ENCODE measurements around the gene CNOT2.
"Not testable (repeated sequence)": the region's sequence is repeated elsewhere in the genome, so short reads cannot be mapped to it uniquely, and the experiment has no call there.

CNOT2 gene

GRCh38 chr12:70372881-70373280, 129.6 kb downstream of the CNOT2 start:
- no peak overlapping the region for H3K4me3 ChIP-seq (ENCODE audit: low read depth in 1 of 5, low read length in 5 of 5)
- H3K36me3 ChIP-seq (ENCODE audit: control insufficient read depth in 5 of 5, insufficient read depth in 5 of 5, low read length in 5 of 5) = no peaks in the 10 kb centered on the region
- H3K27me3 ChIP-seq (ENCODE audit: control insufficient read depth in 5 of 5, insufficient read depth in 4 of 5, low read length in 5 of 5) = no peaks in the 10 kb centered on the region
- H3K9ac ChIP-seq (ENCODE audit: low read length in 5 of 5) = no peak overlapping the region
- H3K9me3 ChIP-seq (ENCODE audit: control insufficient read depth in 5 of 5, low read length in 5 of 5) = no peaks in the 10 kb centered on the region
- H3K4me1 ChIP-seq (ENCODE audit: control insufficient read depth in 5 of 5, insufficient read depth in 5 of 5, low read length in 5 of 5) = peaks cover 0 to under 1% (median 0%) of the 10 kb centered on the region in 5 donors
- no peak overlapping the region for H3K27ac ChIP-seq (ENCODE audit: low read depth, low read length)

GRCh38 chr12:70379846-70380245, 136.6 kb downstream of the CNOT2 start:
- no peak overlapping the region for H3K4me3 ChIP-seq (ENCODE audit: low read depth in 1 of 5, low read length in 5 of 5)
- no peaks in the 10 kb centered on the region for H3K4me1 ChIP-seq (ENCODE audit: control insufficient read depth in 5 of 5, insufficient read depth in 5 of 5, low read length in 5 of 5)
- no peak overlapping the region for H3K9ac ChIP-seq (ENCODE audit: low read length in 5 of 5)
- H3K36me3 ChIP-seq (ENCODE audit: control insufficient read depth in 5 of 5, insufficient read depth in 5 of 5, low read length in 5 of 5) = no peaks in the 10 kb centered on the region
- H3K27ac ChIP-seq (ENCODE audit: low read depth, low read length) = no peak overlapping the region
- peaks cover 0 to 4% (median 0%) of the 10 kb centered on the region in 5 donors for H3K9me3 ChIP-seq (ENCODE audit: control insufficient read depth in 5 of 5, low read length in 5 of 5)
- H3K27me3 ChIP-seq (ENCODE audit: control insufficient read depth in 5 of 5, insufficient read depth in 4 of 5, low read length in 5 of 5) = no peaks in the 10 kb centered on the region

DNA sequence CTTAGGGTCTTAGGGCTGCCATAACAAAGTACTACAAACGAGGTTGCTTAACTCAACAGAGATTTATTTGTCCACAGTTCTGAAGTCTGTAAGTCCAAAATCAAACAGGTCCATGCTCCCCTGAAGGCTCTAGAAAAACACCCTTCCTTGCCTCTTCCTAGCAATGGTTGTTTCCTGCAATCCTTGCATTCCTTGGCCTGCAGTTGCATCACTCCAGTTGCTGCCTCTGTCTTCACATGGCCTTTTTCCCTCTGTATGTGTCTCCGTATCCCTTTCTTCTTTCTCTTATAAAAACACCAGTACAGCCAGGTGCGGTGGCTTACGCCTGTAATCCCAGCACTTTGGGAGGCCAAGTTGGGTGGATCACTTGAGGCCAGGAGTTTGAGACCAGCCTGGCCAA, 140.3 kb downstream of the CNOT2 start:
- Histone ChIP-seq H3K9me3 (ENCODE audit: control insufficient read depth in 5 of 5, low read length in 5 of 5) (peaks cover 0 to 4% (median 0%) of the 10 kb centered on the region in 5 donors), H3K27ac (ENCODE audit: low read depth, low read length) (no peak overlapping the region), H3K4me3 (ENCODE audit: low read depth in 1 of 5, low read length in 5 of 5) (no peak overlapping the region), H3K4me1 (ENCODE audit: control insufficient read depth in 5 of 5, insufficient read depth in 5 of 5, low read length in 5 of 5) (no peaks in the 10 kb centered on the region), H3K9ac (ENCODE audit: low read length in 5 of 5) (no peak overlapping the region), H3K27me3 (ENCODE audit: control insufficient read depth in 5 of 5, insufficient read depth in 4 of 5, low read length in 5 of 5) (no peaks in the 10 kb centered on the region), H3K36me3 (ENCODE audit: control insufficient read depth in 5 of 5, insufficient read depth in 5 of 5, low read length in 5 of 5) (no peaks in the 10 kb centered on the region)

GRCh38 chr12:70383886-70384285, 140.7 kb downstream of the CNOT2 start:
- Histone ChIP-seq H3K4me1 (ENCODE audit: control insufficient read depth in 5 of 5, insufficient read depth in 5 of 5, low read length in 5 of 5) (no peaks in the 10 kb centered on the region), H3K36me3 (ENCODE audit: control insufficient read depth in 5 of 5, insufficient read depth in 5 of 5, low read length in 5 of 5) (no peaks in the 10 kb centered on the region), H3K9ac (ENCODE audit: low read length in 5 of 5) (no peak overlapping the region), H3K9me3 (ENCODE audit: control insufficient read depth in 5 of 5, low read length in 5 of 5) (peaks cover 0 to 2% (median 0%) of the 10 kb centered on the region in 5 donors), H3K4me3 (ENCODE audit: low read depth in 1 of 5, low read length in 5 of 5) (no peak overlapping the region), H3K27ac (ENCODE audit: low read depth, low read length) (no peak overlapping the region), H3K27me3 (ENCODE audit: control insufficient read depth in 5 of 5, insufficient read depth in 4 of 5, low read length in 5 of 5) (no peaks in the 10 kb centered on the region)

DNA sequence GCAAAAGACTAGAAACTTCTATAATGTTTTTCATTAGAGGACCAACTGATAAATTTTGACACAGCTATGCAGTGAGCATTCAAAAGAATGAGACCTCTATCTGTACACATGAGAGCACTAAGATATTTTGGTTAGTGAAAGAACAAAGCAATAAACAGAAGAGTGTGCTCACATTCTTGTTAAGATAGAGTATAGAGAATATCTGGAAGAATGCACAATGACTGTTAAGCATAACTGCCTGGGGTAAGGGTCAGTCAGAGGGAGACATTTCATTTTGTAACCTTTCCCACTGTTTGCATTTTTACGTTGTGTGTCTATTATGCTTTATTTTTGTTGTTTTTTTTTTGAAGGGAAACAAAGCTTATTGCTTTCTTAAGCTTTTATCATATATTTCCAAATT, 143.5 kb downstream of the CNOT2 start:
- no peaks in the 10 kb centered on the region for H3K27me3 ChIP-seq (ENCODE audit: control insufficient read depth in 5 of 5, insufficient read depth in 4 of 5, low read length in 5 of 5)
- no peak overlapping the region for H3K4me3 ChIP-seq (ENCODE audit: low read depth in 1 of 5, low read length in 5 of 5)
- H3K27ac ChIP-seq (ENCODE audit: low read depth, low read length) = no peak overlapping the region
- no peak overlapping the region for H3K9ac ChIP-seq (ENCODE audit: low read length in 5 of 5)
- no peaks in the 10 kb centered on the region for H3K4me1 ChIP-seq (ENCODE audit: control insufficient read depth in 5 of 5, insufficient read depth in 5 of 5, low read length in 5 of 5)
- no peaks in the 10 kb centered on the region for H3K36me3 ChIP-seq (ENCODE audit: control insufficient read depth in 5 of 5, insufficient read depth in 5 of 5, low read length in 5 of 5)
- peaks cover 0 to 11% (median 6%) of the 10 kb centered on the region in 5 donors for H3K9me3 ChIP-seq (ENCODE audit: control insufficient read depth in 5 of 5, low read length in 5 of 5)

GRCh38 chr12:70389678-70390077, 146.4 kb downstream of the CNOT2 start:
- Histone ChIP-seq H3K4me1 (ENCODE audit: control insufficient read depth in 5 of 5, insufficient read depth in 5 of 5, low read length in 5 of 5) (no peaks in the 10 kb centered on the region), H3K27me3 (ENCODE audit: control insufficient read depth in 5 of 5, insufficient read depth in 4 of 5, low read length in 5 of 5) (no peaks in the 10 kb centered on the region), H3K4me3 (ENCODE audit: low read depth in 1 of 5, low read length in 5 of 5) (no peak overlapping the region), H3K9ac (ENCODE audit: low read length in 5 of 5) (no peak overlapping the region), H3K27ac (ENCODE audit: low read depth, low read length) (no peak overlapping the region), H3K36me3 (ENCODE audit: control insufficient read depth in 5 of 5, insufficient read depth in 5 of 5, low read length in 5 of 5) (no peaks in the 10 kb centered on the region), H3K9me3 (ENCODE audit: control insufficient read depth in 5 of 5, low read length in 5 of 5) (peaks cover 0 to 11% (median 6%) of the 10 kb centered on the region in 5 donors)

GRCh38 chr12:70392631-70393030, 149.4 kb downstream of the CNOT2 start:
- H3K9me3 ChIP-seq (ENCODE audit: control insufficient read depth in 5 of 5, low read length in 5 of 5) = peaks cover 0 to 11% (median 6%) of the 10 kb centered on the region in 5 donors
- H3K4me3 ChIP-seq (ENCODE audit: low read depth in 1 of 5, low read length in 5 of 5); H3K36me3 ChIP-seq (ENCODE audit: control insufficient read depth in 5 of 5, insufficient read depth in 5 of 5, low read length in 5 of 5); H3K27ac ChIP-seq (ENCODE audit: low read depth, low read length); H3K27me3 ChIP-seq (ENCODE audit: control insufficient read depth in 5 of 5, insufficient read depth in 4 of 5, low read length in 5 of 5); H3K4me1 ChIP-seq (ENCODE audit: control insufficient read depth in 5 of 5, insufficient read depth in 5 of 5, low read length in 5 of 5); H3K9ac ChIP-seq (ENCODE audit: low read length in 5 of 5): not testable (repeated sequence)

DNA sequence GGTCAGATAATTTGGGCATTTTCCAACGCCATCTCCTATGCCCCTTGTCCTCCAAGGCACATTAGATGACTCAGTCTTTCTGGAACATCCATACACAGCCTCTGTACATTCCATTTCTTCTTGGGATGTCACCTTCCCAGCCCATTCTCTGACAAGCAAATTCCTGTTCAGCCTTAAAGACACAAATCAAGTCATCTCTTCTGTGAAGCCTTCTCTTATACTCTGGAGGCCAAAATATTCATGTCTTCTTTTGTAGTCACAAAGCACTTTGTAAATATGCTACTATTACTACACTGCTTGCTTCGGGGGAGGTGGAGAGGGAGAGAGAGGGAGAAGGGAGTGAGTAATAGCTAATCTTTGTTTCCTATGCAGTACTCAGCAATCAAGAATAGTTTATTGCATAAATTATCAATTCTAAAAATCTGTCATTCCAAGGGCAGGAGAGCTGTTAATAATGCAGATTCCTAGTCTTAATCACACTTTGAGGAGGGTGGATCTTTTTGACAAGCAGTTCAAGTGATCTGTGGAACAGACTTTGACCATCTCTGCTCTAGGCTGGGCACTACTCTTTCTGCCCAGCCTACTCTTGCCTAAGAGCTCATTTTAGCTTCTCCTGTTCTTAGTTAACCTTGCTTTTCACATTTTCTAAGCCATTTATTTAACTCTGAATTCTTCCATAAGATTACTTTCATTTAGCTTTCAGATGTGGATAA, 150.7 kb downstream of the CNOT2 start:
- Histone ChIP-seq H3K9ac (ENCODE audit: low read length in 5 of 5) (no peak overlapping the region), H3K4me3 (ENCODE audit: low read depth in 1 of 5, low read length in 5 of 5) (no peak overlapping the region), H3K27ac (ENCODE audit: low read depth, low read length) (no peak overlapping the region), H3K27me3 (ENCODE audit: control insufficient read depth in 5 of 5, insufficient read depth in 4 of 5, low read length in 5 of 5) (no peaks in the 10 kb centered on the region), H3K9me3 (ENCODE audit: control insufficient read depth in 5 of 5, low read length in 5 of 5) (peaks cover 0 to 11% (median 6%) of the 10 kb centered on the region in 5 donors), H3K36me3 (ENCODE audit: control insufficient read depth in 5 of 5, insufficient read depth in 5 of 5, low read length in 5 of 5) (no peaks in the 10 kb centered on the region), H3K4me1 (ENCODE audit: control insufficient read depth in 5 of 5, insufficient read depth in 5 of 5, low read length in 5 of 5) (no peaks in the 10 kb centered on the region)

- H3K36me3 ChIP-seq (ENCODE audit: control insufficient read depth in 5 of 5, insufficient read depth in 5 of 5, low read length in 5 of 5) = peaks cover 0 to 8% (median 0%) of the 10 kb centered on the region in 5 donors
Observed at GRCh38 chr12:70398002-70398401, 154.8 kb downstream of the CNOT2 start.

GRCh38 chr12:70398862-70399261, 155.6 kb downstream of the CNOT2 start:
- no peaks in the 10 kb centered on the region for H3K27me3 ChIP-seq (ENCODE audit: control insufficient read depth in 5 of 5, insufficient read depth in 4 of 5, low read length in 5 of 5)
- H3K4me3 ChIP-seq (ENCODE audit: low read depth in 1 of 5, low read length in 5 of 5) = no peak overlapping the region
- H3K4me1 ChIP-seq (ENCODE audit: control insufficient read depth in 5 of 5, insufficient read depth in 5 of 5, low read length in 5 of 5) = no peaks in the 10 kb centered on the region
- H3K9me3 ChIP-seq (ENCODE audit: control insufficient read depth in 5 of 5, low read length in 5 of 5) = no peaks in the 10 kb centered on the region
- no peak overlapping the region for H3K9ac ChIP-seq (ENCODE audit: low read length in 5 of 5)
- H3K27ac ChIP-seq (ENCODE audit: low read depth, low read length) = no peak overlapping the region
- H3K36me3 ChIP-seq (ENCODE audit: control insufficient read depth in 5 of 5, insufficient read depth in 5 of 5, low read length in 5 of 5) = peaks cover 0 to 8% (median 0%) of the 10 kb centered on the region in 5 donors

More at GRCh38 chr12:70398002-70398401, 154.8 kb downstream of the CNOT2 start:
- H3K27ac ChIP-seq (ENCODE audit: low read depth, low read length) = no peak overlapping the region
- no peaks in the 10 kb centered on the region for H3K4me1 ChIP-seq (ENCODE audit: control insufficient read depth in 5 of 5, insufficient read depth in 5 of 5, low read length in 5 of 5)
- H3K4me3 ChIP-seq (ENCODE audit: low read depth in 1 of 5, low read length in 5 of 5) = no peak overlapping the region
- no peaks in the 10 kb centered on the region for H3K9me3 ChIP-seq (ENCODE audit: control insufficient read depth in 5 of 5, low read length in 5 of 5)
- H3K9ac ChIP-seq (ENCODE audit: low read length in 5 of 5) = no peak overlapping the region
- no peaks in the 10 kb centered on the region for H3K27me3 ChIP-seq (ENCODE audit: control insufficient read depth in 5 of 5, insufficient read depth in 4 of 5, low read length in 5 of 5)
